HepG2 (cell line): ENCODE results near the gene ADAMTS15. TPM values are rescaled to one million over a fixed set of nuclear protein-coding genes. Genes with fewer than 3 reads are reported as not detected.

Experiments used
- ATAC-seq: fragments of 200-7000 bp; cut with Tn5 transposase; 3 replicates; pipeline ENCODE4 v1.9.1; 2020; ENCODE audit warnings: mild to moderate bottlenecking, moderate library complexity
- BruUV-seq: library from RNA; stranded (reverse); fragments of 400-500 nt; replicated peaks from 2 replicates; lab custom pipeline; 2021; lab: Mats Ljungman, UMichigan
- CTCF ChIA-PET: fragments of 300-600 bp; formaldehyde crosslinking; extraction: SDS; loops from one replicate; lab custom pipeline; 2021; ENCODE audit warnings: low total read pairs, inconsistent platforms, low intra/inter-chr PET ratio; lab: Yijun Ruan, JAX
- POLR2A ChIA-PET: fragments of 350-600 bp; sonication (Branson Sonifier 250); formaldehyde crosslinking; loops from one replicate; lab custom pipeline; 2020; ENCODE audit warnings: antibody characterized with exemption, inconsistent platforms; lab: Yijun Ruan, JAX
- DNase-seq: peaks from one replicate; pipeline ENCODE4 v3.0.0-alpha.2; 2015; ENCODE audit warnings: low spot score
- FAIRE-seq: peaks from 3 replicates; lab custom pipeline; 2011; peaks lifted over from hg19 to GRCh38; lab: Jason Lieb, UNC
- H2AFZ ChIP-seq: one replicate; pipeline ENCODE4 v1.6.1; 2011; ENCODE audit warnings: low read length, inconsistent platforms
- H3K27ac ChIP-seq: fragments of 300-600 bp; 3 replicates; pipeline ENCODE4 v1.8.0; 2011; ENCODE audit warnings: mixed run types, mild to moderate bottlenecking, mixed read lengths, low read length, inconsistent platforms; ENCODE audit not compliant: insufficient read depth; ENCODE audit errors: extremely low read length
- H3K27me3 ChIP-seq, 2 experiments: fragments of 200-600 bp in 1 of 2; 2 replicates in 1 of 2; 3 replicates in 1 of 2; pipeline versions ENCODE4 v1.6.0 to v1.8.0; 2011; ENCODE audit warnings: low read length in 2 of 2, mild to moderate bottlenecking in 2 of 2, moderate library complexity in 2 of 2, inconsistent platforms in 1 of 2; ENCODE audit not compliant: insufficient read depth in 2 of 2, control insufficient read depth in 1 of 2
- H3K36me3 ChIP-seq, 2 experiments: fragments of 200-600 bp in 1 of 2; replicated peaks in 1 of 2; 2 replicates in 1 of 2; 3 replicates in 1 of 2; pipeline versions ENCODE4 v1.5.1 to v1.8.0; 2011; ENCODE audit warnings: low read length in 2 of 2, inconsistent platforms in 1 of 2; ENCODE audit not compliant: insufficient read depth in 2 of 2, control insufficient read depth in 1 of 2
- H3K4me1 ChIP-seq: 2 replicates; pipeline ENCODE4 v1.5.1; 2012; ENCODE audit warnings: low read length, inconsistent platforms; ENCODE audit not compliant: insufficient read depth
- H3K4me2 ChIP-seq: 2 replicates; pipeline ENCODE4 v1.6.0; 2011; ENCODE audit warnings: low read depth, low read length, inconsistent platforms
- H3K4me3 ChIP-seq, 3 experiments: fragments of 200-600 bp in 1 of 3; sonication (generic), shearing (Covaris generic) in 1 of 3; replicated peaks in 1 of 3; 2 replicates each; pipeline ENCODE4 v1.5.1; 2011 to 2016; ENCODE audit warnings: low read length in 3 of 3, inconsistent platforms in 2 of 3, low read depth in 2 of 3, mild to moderate bottlenecking in 2 of 3, control low read depth in 1 of 3, mixed read lengths in 1 of 3; ENCODE audit not compliant: insufficient read depth in 1 of 3
- H3K79me2 ChIP-seq: one replicate; pipeline ENCODE4 v1.6.1; 2011; ENCODE audit warnings: low read length, inconsistent platforms; ENCODE audit not compliant: insufficient read depth
- H3K9ac ChIP-seq: 2 replicates; pipeline ENCODE4 v1.6.0; 2011; ENCODE audit warnings: mild to moderate bottlenecking, low read depth, low read length, inconsistent platforms; ENCODE audit not compliant: insufficient read depth
- H3K9me3 ChIP-seq: 2 replicates; pipeline ENCODE4 v1.5.1; 2012; ENCODE audit warnings: mild to moderate bottlenecking, low read length
- H4K20me1 ChIP-seq: 2 replicates; pipeline ENCODE4 v1.6.0; 2011; ENCODE audit warnings: inconsistent platforms, mild to moderate bottlenecking, low read length, moderate library complexity; ENCODE audit not compliant: insufficient read depth
- IRF2 ChIP-seq: IDR thresholded peaks from 2 replicates; pipeline ENCODE4 v1.6.1; 2018; ENCODE audit warnings: missing genetic modification reagents, missing compliant biosample characterization
- MTERF4 ChIP-seq: sonication (generic); formaldehyde crosslinking; IDR thresholded peaks from 2 replicates; pipeline ENCODE4 v1.8.0; 2023; ENCODE audit warnings: mild to moderate bottlenecking, missing genetic modification reagents
- POGK ChIP-seq: sonication (generic); formaldehyde crosslinking; conservative IDR thresholded peaks from 2 replicates; pipeline ENCODE4 v1.8.0; 2022; ENCODE audit warnings: mild to moderate bottlenecking, moderate library complexity, missing genetic modification reagents
- SNAPC4 ChIP-seq: sonication (generic); formaldehyde crosslinking; IDR thresholded peaks from 2 replicates; pipeline ENCODE4 v1.4.0; 2020; ENCODE audit warnings: mild to moderate bottlenecking, missing genetic modification reagents
- SPEN ChIP-seq: sonication (generic); formaldehyde crosslinking; IDR thresholded peaks from 2 replicates; pipeline ENCODE4 v1.5.1; 2020; ENCODE audit warnings: low read depth, mild to moderate bottlenecking, missing genetic modification reagents
- TCF7 ChIP-seq: sonication (generic); IDR thresholded peaks from 2 replicates; pipeline ENCODE4 v1.6.1; 2016; ENCODE audit warnings: antibody characterized with exemption, low read depth
- ZC3H4 ChIP-seq: sonication (generic); formaldehyde crosslinking; IDR thresholded peaks from 2 replicates; pipeline ENCODE4 v1.4.0; 2020; ENCODE audit warnings: missing genetic modification reagents, borderline replicate concordance
- ZFYVE20 ChIP-seq: sonication (generic); formaldehyde crosslinking; IDR thresholded peaks from 2 replicates; pipeline ENCODE4 v1.8.0; 2023; ENCODE audit warnings: low read depth, mild to moderate bottlenecking, moderate library complexity, missing genetic modification reagents, borderline replicate concordance
- ZNF20 ChIP-seq: sonication (generic); formaldehyde crosslinking; IDR thresholded peaks from 2 replicates; pipeline ENCODE4 v1.4.0; 2020; ENCODE audit warnings: mild to moderate bottlenecking, moderate library complexity, missing genetic modification reagents
- ZNF510 ChIP-seq: sonication (generic); formaldehyde crosslinking; IDR thresholded peaks from 2 replicates; pipeline ENCODE4 v1.4.0; 2020; ENCODE audit warnings: low read depth, mild to moderate bottlenecking, missing genetic modification reagents
- ZNF709 ChIP-seq: sonication (generic); formaldehyde crosslinking; IDR thresholded peaks from 2 replicates; pipeline ENCODE4 v1.5.0; 2020; ENCODE audit warnings: mild to moderate bottlenecking, missing genetic modification reagents
- ZZZ3 ChIP-seq: sonication (generic); formaldehyde crosslinking; IDR thresholded peaks from 2 replicates; pipeline ENCODE4 v1.4.0; 2020; ENCODE audit warnings: missing genetic modification reagents, mild to moderate bottlenecking, borderline replicate concordance
- WGBS: methylation state at CpG from one replicate; pipeline ENCODE4 v1.1.6; 2017; ENCODE audit warnings: low lambda C conversion rate; 5-methylcytosine and 5-hydroxymethylcytosine counted together
- in situ Hi-C: cut with HindIII; loops from 2 replicates; pipeline ENCODE4 v1.10.0; 2017; ENCODE audit warnings: low pct_unique_long_range_greater_than_20kb; ENCODE audit not compliant: extremely low pct_ligation_motif_present
- intact Hi-C: fragments of 100-400 bp; cut with micrococcal nuclease; formaldehyde crosslinking; loops from one replicate; pipeline ENCODE4 v1.10.0; 2022; ENCODE audit not compliant: unreplicated experiment
- polyA plus RNA-seq, 8 experiments: library from polyadenylated mRNA; depleted of rRNA in 3 of 8; stranded (reverse) in 7 of 8; unstranded in 1 of 8; fragments of >200 nt; fragmentation: Illumina TruSeq in 4 of 8; extraction: Trizol in 4 of 8; gene quantifications; 2 replicates each; pipeline versions ENCODE4 v1.2.1 to v1.2.3, GENCODE V29; 2011 to 2016; ENCODE audit warnings: low read depth in 4 of 8, missing spikeins in 1 of 8, mixed read lengths in 1 of 8; ENCODE audit not compliant: insufficient read depth in 1 of 8
- total RNA-seq, 5 experiments: library from RNA; depleted of rRNA; stranded (reverse); fragments of >200 nt; fragmentation: Illumina TruSeq; extraction: Trizol; gene quantifications; 2 replicates each; pipeline ENCODE4 v1.2.3, GENCODE V29; 2016; ENCODE audit warnings: low read depth in 1 of 5

ADAMTS15 gene
- total and polyA plus RNA-seq, 2 of the 13 experiments (the other 11 are each of a cell fraction or from before 2014, with no cell fraction given), result 0.01 to 0.02 TPM

GRCh38 chr11:130514851-130515250 lies 66.4 kb downstream of the ADAMTS15 start:
- CTCF ChIA-PET, result no interaction called here
- POLR2A ChIA-PET, result no interaction called here
- TF ChIP-seq IRF2 (CRISPR knock-in tag) (no peak), ZNF20 (no peak), ZZZ3 (CRISPR knock-in tag) (no peak), ZNF709 (CRISPR knock-in tag) (no peak), MTERF4 (CRISPR knock-in tag) (no peak), ZC3H4 (no peak), ZNF510 (CRISPR knock-in tag) (no peak), POGK (CRISPR knock-in tag) (no peak), ZFYVE20 (CRISPR knock-in tag) (no peak), TCF7 (no peak), SPEN (CRISPR knock-in tag) (no peak), SNAPC4 (CRISPR knock-in tag) (no peak)
- H3K36me3 ChIP-seq, result no peaks in the 10 kb centered on the region
- ATAC-seq, result no peak
- H3K9me3 ChIP-seq, result no peaks in the 10 kb centered on the region
- WGBS, result 17% methylated on average over 5 of the region's 6 CpGs
- H3K27ac ChIP-seq, result no peak overlapping the region
- DNase-seq, result no peak
- no peak overlapping the region for H3K4me3 ChIP-seq
- H4K20me1 ChIP-seq, result no peaks in the 10 kb centered on the region
- no TSS peak for BruUV-seq
- no peak overlapping the region for H2AFZ ChIP-seq
- no peaks in the 10 kb centered on the region for H3K4me1 ChIP-seq
- no peaks in the 10 kb centered on the region for H3K79me2 ChIP-seq
- H3K27me3 ChIP-seq, result peaks cover 1 to 6% of the 10 kb centered on the region in 2 experiments; a peak in 1 of 5 replicates
- in situ Hi-C loops (no loop called here), intact Hi-C loops (no loop called here)
- no peak overlapping the region for H3K9ac ChIP-seq
- FAIRE-seq, result no peak
- no peak overlapping the region for H3K4me2 ChIP-seq
